NCI-H1436 (cell line): ENCODE results near the gene SUSD5.
A peak's percentile ranks its signal among the peaks of the same experiment; 100 is the strongest.

Experiments used
- DNase-seq: peaks from one replicate; lab custom pipeline; 2025; lab: John Stamatoyannopoulos, UW

Gene SUSD5

GRCh38 chr3:33218446-33219174, at the start of gene SUSD5:
Gene SUSD5, minus strand, starts transcription at chr3:33218810. Its CDS starts 13 bp downstream, at chr3:33218797.
- peak; percentile 35 for DNase-seq

DNA sequence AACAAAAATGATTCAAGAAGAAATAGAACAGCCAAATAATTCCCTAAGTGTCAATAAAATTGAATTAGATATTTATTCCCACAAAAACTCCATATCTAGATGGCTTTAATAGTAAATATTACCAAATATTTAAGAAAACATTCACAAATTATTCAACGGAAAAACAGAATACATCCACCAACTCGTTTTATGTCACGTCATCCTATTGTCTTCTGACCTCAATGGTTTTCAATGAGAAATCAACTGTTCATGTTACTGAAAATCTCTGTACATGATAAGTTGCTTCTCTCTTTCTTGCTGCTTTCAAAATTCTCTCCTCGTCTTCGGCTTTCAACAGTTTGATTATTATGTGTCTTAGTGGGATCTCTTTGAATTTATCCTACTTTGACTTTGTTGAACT, 41.5 kb upstream of the SUSD5 start:
- no peak for DNase-seq

- no peak for DNase-seq
Measured at GRCh38 chr3:33256249-33256648, 37.6 kb upstream of the SUSD5 start.

DNA sequence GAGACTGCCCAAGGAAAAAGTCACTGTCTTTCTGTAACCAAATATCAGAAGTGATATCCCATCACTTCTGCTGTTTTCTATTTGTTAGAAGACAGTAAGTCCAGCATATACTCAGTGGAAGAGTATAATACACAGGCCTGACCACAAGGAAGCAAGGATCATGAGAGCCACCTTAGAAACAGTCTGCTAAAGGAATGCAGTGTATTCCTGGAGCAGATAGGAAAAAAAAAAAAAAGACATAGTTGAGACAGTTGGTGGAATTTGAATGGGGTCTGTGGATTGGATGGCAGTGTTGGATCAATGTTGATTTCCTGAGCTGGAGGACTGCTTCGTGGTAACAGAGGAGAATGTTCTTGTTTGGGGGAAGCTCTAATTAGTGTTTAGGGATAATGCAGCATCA, 32.1 kb upstream of the SUSD5 start:
- no peak for DNase-seq

DNA sequence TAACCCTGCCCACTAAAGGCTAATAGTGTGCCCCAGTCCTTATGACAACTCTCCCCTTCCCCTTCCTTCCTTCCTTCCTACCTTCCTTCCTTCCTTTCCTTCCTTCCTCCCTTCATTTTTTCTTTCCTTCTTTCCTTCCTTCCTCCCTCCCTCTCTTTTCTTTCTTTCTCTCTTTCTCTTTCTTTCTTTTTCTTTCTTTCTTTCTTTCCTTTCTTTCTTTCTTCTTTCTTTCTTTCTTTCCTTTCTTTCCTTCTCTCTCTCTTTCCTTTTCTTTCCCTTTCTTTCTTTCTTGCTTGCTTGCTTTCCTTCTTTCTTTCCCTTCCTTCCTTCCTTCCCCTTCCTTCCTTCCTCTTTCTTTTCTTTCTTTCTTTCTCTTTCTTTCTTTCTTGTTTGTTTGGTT, 28.2 kb upstream of the SUSD5 start:
- no peak for DNase-seq

- no peak for DNase-seq
Measured at GRCh38 chr3:33240261-33240660, 21.7 kb upstream of the SUSD5 start.

DNA sequence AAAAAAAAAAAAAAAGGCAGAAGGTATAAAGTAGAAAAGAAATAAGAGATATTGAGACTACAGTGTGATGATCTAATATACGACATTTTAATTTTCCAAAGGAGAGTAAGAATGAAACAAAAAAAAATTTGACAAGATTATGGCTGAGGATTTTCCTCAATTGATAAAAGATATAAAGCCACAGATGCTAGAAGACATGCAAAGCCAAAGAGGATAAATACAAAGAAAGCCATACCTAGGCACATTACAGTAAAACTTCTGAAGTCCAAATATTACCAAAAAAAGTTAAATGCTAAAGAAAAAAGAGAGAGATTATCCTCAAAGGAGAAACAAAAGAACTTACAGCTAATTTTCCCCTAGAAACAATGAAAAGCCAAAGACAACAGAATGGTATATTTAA, 20.3 kb upstream of the SUSD5 start:
- DNase-seq: no peak

DNA sequence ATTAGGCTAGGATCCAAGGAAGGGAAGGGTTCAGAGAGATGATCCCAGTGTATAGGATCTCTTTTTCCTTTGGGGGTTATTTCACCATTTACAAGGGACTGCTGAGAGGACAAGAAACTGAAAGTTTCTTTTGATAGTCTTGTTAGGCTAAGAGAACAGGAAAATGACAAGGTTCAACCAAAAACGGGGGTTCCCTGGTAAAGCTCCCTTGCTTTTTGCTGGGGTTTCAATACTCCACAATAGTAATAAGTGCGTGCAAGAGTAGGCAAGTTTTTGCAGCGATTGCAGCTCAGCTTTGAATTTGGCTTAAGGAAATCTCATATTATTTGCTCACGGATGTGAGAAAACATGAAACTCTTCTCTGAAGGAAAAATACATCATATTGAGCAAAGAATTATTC, 18.8 kb upstream of the SUSD5 start:
- DNase-seq: no peak

DNA sequence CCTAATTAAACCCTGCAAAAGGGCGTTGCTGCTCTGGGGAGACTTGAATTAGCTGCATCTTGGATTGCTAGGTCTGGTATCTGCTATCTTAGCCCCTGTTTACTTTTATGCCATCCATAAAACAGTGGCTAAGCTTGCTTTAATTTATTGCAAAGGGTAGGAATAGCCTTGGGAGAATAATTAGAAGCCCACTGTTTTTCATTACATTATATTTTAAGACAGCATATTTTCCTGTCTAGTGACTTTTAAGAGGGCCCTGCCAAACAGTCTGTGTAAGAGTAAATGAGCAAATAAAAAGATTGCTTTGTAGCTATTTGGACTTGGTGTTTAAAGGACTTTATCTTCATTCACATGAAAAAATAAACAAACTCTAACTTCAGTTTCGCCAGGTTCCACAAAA, 17.4 kb upstream of the SUSD5 start:
- no peak for DNase-seq

- no peak for DNase-seq
Measured at GRCh38 chr3:33233884-33234283, 15.3 kb upstream of the SUSD5 start.

- no peak for DNase-seq
Measured at GRCh38 chr3:33231756-33232465, 13.3 kb upstream of the SUSD5 start.

DNA sequence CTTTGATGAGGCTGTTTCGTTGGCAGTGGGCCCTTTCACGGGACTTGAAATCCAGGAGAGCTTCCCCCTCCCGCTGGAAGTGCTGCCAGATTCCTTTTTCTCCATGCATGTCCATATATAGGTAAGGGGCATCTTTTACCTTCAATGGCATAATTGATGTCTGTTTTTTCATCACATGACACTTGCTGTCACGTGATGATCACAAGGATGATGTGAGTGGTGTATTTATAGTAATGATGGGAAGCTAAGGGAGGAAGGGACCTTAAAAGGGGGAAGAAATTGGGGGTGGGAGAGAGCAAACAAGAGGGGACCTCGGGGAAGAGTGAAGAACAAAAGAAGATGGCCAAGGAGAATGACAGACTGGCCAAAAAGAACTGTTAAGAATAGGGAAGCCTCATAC, 11.3 kb upstream of the SUSD5 start:
- DNase-seq: no peak

- DNase-seq: no peak
Measured at GRCh38 chr3:33229066-33229465, 10.5 kb upstream of the SUSD5 start.

DNA sequence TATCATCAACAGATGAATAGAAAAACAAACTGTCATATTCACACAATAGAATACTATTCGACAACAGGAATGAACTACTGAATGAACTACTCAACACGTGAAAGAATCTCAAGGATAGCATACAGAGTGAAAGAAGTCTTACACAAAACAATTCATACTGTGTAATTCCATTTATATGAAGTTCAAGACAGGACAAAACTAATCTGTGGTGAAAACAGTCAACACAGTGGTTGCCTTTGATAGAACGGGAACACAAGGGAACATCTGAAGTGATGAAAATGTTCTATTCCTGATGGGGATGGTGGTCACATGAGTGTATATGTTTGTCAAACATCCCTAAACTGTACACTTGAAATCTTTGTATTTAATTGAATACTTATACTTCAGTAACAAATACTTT, 2.6 kb upstream of the SUSD5 start:
- no peak for DNase-seq

DNA sequence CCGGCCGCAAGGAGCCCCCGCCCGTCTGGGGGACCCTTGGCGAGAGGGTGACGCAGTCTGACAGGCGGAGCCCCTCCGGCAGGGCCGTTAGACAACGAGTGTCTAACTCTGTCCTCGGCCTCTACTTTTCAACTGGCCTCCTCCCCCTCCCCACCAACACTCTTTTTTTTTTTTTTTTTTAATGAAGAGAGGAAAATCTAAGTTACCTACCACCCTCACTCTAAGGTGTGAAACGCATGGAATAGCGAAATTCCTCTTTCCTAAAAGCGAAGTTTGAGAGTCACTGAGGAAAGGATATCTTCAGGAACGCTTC, 521 bp upstream of the SUSD5 start:
- no peak for DNase-seq

- no peak for DNase-seq
Measured at GRCh38 chr3:33217866-33218445, 654 bp downstream of the SUSD5 start.

- no peak for DNase-seq
Measured at GRCh38 chr3:33215739-33216138, 2.9 kb downstream of the SUSD5 start.

DNA sequence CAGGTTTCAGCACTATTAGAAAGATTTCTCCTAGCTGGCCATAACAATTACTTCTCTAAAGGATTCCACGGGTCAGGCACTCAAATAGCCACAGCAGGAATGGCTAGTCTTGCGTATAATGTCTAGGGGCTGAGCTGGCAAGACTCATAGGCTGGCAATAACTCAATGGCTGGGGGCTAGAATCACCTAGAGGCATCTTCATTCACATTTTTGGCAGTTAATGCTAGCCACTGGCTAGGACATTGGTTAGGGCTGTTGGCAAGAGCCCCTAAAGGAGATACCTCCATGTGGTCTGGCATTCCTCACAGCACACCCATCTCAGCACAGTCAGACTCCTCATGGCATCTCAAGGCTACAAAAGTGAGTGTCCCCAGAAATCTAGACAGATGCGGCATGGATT, 6.2 kb downstream of the SUSD5 start:
- no peak for DNase-seq

- DNase-seq: no peak
Measured at GRCh38 chr3:33211444-33211843, 7.2 kb downstream of the SUSD5 start.

GRCh38 chr3:33209357-33209756, 9.3 kb downstream of the SUSD5 start:
- no peak for DNase-seq

DNA sequence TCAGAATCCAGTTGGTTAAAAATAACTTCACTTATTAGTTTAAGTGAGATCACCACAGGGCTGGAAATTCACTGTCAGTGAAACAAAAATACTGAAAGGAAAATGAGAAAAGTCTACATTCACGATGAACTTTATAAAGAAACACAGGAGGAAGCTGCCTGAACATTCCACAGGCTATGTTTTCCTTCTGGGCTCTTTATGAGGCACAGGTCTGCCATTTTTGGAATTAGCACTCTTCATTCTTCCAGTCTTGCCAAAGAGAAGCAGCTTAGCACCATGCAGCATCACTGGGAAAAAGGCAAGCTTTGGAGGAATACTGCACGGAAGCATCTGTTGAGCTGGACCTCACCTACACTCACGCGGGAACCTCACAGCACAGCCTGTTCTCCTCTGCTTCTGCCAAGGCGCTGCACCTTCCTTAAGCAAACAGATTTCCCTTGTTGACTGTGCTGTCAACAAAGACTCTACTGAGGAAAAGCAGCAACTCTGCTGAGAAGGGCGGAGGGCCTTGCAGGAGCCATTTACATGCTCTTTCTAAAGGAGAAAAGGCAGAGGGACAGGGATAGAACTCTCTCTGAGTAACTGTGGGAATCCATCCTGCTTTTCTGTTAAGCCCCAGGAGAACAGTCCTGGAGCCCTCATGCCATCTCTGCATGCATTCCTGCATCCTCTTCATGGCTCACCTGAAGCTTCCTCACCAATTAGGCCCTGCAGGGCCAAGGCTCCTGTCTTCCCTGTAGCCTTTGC, 15.7 kb downstream of the SUSD5 start:
- DNase-seq: no peak

DNA sequence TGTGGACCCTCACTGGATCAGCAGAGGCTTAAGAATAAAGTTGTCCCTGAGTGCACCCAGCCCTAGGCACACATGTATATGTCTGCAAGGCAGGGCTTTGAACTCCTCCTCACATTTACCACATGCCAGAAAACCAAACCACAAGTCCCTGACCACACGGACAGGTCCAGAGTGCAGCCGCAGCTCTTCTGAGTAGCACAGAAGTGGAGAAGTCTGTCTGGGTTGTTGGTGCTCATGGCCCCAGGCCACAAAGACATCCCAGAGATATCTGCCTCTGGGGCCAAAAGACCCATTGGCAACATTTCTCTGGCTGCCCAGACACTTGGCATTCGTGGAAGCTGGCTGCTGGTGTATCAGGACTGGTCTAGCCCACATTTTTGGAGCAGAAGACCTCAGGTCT, 17.4 kb downstream of the SUSD5 start:
- DNase-seq: no peak

- no peak for DNase-seq
Measured at GRCh38 chr3:33196538-33196937, 22.1 kb downstream of the SUSD5 start.
